GM19397 (cell line): ENCODE measurements around the gene NUP98.
"Not testable (repeated sequence)": the region's sequence is repeated elsewhere in the genome, so short reads cannot be mapped to it uniquely, and the experiment has no call there.

Experiments
- ATAC-seq: cut with Tn5 transposase; IDR thresholded peaks from one replicate; pipeline ENCODE4 v1.9.1; 2021; ENCODE audit warnings: mild to moderate bottlenecking, moderate library complexity; ENCODE audit not compliant: unreplicated experiment

The NUP98 gene

DNA sequence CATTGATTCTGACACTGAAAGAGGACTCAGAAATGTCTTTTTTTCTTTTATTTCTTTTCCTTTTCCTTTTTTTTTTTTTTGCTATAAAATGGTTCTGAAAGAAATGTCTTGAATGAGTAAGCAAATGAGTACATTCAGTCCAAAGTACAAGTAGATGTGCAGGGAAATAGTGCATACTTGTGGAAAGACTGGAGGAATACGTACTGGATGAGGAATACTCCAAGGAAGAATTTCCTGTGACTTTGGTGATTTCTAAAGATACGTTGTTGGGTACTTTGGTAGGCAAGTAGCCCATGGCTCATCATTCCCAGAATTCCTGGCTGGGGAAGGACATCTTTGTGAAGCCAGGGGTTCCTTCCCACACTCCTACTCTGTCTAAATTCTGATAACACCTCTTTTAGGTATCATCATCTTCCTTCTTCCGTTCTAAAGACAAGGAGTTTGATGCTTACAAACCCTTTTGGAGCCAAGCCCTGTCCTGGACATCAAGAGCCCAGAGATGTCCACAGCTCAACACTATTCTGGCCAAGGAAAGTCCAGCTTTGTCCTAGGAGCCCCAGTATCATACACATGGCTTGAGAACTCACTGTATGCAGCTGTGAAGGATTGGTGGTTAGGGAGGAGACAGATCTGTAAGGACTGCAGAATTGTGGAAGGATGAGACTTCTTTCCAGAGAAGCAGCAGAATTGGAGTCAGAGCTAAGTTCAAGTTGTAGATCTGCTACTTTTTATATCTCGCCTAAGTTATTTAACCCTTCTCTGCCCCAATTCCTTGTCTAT, 4.8 kb upstream of the NUP98 start:
- no peak for ATAC-seq

DNA sequence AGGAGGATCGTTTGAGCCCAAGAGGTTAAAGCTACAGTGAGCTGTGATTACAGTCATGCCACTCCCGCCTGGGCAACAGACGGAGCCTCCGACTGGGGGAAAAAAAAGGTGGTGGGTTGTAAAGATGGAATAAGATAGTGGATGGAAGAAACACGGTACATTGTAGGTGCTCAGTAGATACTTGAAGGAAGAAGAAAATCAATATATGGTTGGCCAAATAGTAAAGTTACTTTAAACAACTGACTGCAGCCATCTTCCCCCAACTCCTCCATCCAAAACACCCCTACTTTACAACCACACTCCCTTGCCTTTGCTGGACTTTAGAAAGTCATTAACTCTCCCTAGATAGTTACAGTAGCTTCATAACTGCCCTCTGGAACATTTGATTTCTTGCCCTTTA, 2.5 kb upstream of the NUP98 start:
- ATAC-seq = no peak

DNA sequence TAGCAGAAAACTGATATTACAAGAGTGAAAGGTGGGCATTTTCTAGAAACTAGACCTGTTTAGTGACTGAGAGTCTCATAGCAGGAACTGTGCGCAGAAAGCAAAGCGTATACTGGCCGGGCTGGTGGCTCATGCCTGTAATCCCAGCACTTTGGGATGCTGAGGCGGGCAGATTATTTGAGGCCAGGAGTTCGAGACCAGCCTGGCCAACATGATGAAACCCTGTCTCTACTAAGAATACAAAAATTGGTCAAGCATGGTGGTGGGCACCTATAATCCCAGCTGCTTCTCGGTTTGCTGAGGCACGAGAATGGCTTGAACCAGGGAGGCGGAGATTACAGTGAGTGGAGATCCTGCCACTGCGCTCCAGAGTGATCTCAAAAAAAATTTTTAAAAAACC, 1.8 kb upstream of the NUP98 start:
- ATAC-seq = no peak

DNA sequence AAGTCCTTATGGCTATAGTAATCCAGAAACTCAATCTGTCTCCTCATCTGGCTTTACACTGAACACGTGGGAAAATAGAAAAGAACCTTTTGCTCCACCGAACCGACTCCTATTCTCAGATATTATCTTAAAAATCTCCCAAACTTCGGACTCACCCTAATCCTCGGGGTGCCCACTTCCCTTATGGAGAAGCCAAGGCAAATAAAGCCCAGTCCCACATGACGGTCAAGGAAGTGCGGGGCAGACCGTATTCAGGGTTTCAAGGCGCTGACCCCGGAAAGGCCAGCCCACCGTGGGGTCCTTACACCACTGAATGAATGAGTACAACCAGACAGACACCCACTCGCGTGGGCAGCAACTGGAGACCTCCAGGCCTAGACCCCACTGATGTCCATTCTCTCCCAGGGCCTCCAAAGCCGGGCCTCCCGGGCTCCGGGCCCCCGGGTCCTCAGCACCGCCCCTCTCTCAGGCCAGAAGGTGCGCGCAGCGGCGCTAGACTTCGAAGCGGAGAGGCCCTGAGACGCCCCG, 489 bp downstream of the NUP98 start:
- peak; percentile 35 for ATAC-seq

DNA sequence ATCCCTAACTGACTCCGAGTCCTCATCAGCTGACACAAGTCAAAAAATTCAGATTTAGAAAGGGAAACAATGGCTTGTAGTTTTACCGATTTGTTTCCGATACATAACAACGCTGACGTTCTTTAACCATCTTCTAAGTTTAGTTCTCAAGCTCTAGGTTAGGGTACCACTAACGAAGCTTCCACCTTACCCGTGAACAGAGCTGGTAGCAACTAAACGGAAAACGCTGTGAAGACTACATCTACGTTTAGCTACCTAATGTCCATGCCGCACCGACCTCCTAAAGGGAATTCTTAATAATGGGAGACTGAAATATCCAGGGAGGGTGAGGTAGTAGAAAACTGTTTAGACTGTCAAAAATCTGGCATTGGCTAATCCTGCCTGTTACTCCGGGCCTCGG, 1.0 kb downstream of the NUP98 start:
- ATAC-seq = no peak

DNA sequence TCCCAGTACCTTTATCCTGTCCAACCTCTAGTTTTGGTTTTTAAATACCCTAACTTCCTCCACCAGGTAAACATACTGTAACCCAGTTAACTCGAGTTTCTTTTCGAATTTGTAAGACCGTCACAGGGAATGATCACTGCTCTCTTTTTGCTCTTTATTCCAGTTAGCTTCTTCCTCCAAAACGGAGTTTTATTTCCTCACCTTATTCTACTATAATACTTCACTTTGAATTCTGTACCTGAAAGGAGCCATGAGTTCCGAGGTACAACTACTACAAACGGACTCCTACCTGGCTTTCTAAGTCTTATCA, 1.4 kb downstream of the NUP98 start:
- no peak for ATAC-seq

DNA sequence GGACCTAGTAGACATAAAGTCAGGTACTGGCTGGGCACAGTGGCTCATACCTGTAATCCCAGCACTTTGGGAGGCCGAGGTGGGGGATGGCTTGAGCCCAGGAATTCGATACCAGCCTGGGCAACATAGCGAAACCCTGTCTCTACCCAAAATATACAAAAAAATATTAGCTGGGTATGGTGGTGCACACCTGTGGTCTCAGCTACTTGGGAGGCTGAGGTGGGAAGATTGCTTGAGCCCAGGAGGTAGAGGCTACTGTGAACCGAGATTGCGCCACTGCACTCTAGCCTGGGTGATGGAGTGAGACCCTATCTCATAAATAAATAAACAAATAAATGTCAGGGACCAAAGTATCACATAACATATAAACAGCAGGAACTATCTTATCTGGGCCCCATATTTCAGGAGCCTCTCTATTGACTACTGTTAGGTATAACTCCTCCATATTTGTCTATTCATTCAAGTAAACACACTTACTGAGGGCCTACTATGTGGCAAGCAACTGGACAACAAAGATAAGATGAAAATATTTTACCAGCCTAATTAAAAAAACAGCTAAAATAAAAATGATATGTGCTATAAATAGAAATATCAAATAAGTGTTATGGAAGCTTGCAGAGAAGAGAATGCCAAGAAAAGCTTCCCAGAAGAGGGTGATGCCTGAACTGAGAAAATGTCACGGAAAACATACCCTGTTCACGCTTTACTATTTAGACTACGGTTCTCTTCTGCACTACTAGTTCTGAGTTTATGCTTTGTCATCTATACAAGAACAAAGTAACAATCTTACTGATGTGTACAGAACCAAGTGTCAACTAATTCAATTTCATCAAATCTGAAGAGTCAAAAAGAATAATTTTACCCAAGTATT, 2.0 kb downstream of the NUP98 start:
- ATAC-seq = no peak

DNA sequence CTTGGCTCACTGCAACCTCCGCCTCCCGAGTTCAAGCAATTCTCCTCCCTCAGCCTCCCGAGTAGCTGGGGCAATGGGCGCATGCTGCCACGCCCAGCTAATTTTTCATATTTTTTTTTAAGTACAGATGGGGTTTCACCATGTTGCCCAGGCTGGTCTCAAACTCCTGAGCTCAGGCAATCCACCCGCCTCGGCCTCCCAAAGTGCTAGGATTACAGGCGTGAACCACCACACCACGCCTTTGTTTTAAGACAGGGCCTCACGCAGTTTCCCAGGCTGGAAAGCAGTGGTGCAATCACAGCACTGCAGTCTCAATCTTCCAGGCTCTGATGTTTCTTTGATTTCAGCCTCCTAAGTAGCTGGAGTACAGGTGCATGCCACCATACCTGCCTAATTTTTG, 3.0 kb downstream of the NUP98 start:
- ATAC-seq = not testable (repeated sequence)

DNA sequence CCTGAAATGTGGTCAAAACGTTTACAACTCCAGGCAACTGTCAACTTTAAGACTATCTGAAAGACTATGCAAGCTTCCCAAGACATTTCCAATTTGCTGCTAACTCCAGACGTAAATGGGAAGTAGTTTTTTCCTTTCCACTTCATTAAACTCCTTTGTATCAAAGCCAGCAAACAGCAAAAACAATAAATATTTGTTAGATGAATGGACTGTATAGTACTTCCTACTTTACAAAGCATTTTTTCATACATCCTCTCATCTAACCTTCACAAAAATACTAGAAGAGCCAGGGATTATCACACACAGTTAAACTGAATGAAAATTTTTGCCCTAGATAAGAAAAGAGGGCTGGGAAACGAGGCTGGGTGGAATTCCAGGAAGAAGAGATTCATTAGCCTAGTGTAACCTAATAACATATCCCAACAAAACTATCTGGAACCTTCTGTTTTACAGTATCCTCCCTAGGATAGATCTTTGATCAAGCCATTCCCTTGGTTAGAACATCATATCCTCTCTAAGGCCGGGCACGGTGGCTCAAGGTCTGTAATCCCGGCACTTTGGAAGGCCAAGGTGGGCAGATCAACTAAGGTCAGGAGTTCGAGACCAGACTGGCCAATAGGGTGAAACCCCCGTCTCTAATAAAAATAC, 10.4 kb downstream of the NUP98 start:
- no peak for ATAC-seq

DNA sequence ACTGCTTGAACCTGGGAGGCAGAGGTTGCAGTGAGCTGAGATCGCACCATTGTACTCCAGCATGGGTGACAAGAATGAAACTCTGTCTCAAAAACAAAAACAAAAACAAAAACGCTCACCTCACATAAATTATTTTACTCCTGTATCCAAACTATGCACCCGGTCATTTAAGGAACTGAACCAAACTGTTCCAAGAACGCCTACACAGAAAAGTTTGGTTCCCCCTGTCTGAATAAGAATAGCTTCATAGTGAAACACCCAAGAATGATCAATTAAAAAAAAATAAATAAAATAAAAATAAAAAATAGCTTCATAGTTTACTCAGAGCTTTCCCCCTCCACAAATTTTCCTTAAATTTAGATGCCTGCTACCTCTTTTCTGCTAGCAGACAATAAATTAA, 13.7 kb downstream of the NUP98 start:
- no peak for ATAC-seq

DNA sequence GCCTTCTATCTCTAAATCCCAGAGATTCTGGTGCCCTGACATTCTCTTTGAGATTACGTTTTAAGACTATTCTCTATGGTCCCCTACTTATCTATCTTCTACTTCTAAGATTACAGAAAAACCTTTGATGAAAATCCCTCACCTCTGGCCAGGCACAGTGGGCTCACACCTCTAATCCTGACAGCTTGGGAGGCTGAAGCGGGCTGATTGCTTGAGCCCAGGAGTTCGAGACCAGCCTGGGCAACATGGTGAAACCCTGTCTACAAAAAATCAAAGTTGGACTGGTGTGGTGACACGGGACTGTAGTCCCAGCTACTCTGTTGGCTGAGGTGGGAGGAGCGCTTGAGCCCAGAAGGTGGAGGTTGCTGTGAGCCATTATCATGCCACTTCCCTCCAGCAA, 14.4 kb downstream of the NUP98 start:
- no peak for ATAC-seq

DNA sequence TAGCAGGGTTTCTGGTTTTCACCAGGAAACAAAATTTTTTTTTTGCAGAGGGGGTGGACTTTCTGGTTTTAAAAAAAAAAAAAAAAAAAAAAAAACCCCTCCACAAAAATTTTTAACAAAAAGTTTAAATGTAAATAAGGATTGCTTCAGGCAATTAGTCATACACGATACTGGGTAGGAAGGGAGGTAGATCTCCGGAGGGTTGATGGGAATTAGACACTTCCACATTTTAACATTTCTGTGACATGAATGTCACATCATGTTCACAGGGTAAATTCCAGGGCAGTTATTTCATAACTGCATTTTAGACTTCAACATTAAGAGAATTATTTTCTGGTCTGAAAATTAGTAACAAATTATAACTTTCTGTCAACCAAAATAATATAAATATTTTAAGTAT, 15.9 kb downstream of the NUP98 start:
- ATAC-seq = no peak

DNA sequence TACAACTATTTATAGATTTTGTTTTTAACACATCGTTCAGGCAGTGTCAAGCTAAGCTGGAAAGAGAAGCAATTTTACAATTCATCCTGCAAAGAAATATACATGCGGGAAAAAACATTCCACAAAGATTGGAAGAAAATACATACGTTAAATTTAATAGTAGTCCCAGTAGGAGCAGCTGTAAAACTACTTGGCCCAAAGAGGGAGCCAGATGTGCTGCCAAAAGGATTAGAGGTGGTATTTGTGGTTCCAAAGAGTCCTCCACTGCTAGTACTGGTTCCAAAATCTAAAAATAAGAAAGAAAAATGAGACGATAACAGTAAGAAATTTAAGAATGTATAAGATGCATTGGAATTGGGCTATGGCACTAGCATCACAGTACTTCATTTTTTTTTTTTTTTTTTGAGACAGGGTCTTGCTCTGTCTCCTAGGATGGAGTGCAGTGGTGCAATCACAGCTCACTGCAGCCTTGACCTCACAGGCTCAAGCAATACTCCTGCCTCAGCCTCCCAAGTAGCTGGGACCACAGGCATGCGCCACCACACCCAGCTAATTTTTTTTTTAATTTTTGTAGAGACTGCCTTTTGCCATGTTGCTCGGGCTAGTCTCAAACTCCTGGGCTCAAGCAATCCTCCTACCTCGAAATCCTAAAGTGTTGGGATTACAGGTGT, 21.5 kb downstream of the NUP98 start:
- no peak for ATAC-seq

DNA sequence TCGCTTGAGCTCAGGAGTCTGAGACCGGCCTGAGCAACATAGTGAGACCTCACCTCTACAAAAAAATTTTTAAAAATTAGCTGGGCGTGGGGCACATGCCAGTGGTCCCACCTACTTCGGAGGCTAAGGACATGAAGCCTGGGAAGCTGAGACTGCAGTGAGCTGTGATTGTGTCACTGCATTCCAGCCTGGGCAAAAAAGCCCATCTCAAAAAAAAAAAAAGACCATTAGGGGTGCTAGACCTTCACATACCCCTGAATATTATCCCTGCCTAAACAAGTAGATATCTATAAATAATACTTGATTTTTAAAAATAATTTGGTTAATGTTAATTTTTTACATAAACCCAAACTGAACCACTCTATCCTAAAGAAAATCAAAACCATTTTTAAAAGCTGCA, 24.2 kb downstream of the NUP98 start:
- no peak for ATAC-seq

DNA sequence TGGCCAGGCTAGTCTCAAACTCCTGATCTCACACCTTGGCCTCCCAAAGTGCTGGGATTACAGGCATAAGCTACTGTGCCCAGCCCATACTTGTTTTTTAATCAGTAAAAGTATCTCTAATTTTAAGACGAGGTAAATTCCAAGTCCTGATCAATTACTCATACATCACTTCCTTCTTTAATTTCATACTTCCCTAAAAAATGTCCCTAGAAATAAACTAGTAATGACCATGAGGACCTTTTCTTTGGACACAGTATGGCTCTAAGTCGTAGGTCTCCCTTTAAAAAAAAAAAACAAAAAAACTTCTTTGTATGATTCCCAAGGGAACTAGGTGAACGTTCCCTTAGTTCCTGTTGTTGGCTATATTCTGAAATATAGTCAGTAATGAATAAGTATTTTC, 29.8 kb downstream of the NUP98 start:
- no peak for ATAC-seq

DNA sequence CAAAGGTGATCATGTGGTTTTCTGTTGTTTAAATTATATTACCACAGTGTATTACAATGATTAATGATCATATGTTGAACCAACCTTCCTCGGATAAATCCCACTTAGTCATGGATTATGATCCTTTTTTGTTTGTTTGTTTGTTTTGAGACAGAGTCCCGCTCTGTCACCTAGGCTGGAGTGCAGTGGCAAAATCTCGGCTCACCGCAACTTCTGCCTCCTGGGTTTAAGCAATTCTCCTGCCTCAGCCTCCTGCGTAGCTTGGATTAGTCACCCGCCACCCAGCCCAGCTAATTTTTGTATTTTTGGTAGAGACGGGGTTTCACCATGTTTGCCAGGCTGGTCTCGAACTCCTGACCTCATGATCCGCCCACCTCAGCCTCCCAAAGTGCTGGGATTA, 30.5 kb downstream of the NUP98 start:
- ATAC-seq = not testable (repeated sequence)

DNA sequence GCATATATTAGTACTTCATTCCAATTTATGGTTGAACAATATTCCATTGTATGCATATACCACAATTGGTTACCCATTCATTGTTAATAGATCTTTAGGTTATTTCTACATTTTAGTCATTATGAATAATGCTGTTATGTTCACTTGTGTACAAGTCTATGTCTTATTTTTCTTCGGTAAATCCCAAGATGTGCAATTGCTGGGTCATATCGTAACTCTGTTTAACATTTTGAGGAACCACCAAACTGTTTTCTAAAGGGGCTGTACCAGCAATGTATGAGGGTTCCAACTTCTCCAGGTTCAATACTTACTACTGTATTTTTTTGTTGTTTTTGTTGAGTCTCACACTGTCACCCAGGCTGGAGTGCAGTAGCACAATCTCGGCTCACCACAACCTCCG, 33.1 kb downstream of the NUP98 start:
- no peak for ATAC-seq

DNA sequence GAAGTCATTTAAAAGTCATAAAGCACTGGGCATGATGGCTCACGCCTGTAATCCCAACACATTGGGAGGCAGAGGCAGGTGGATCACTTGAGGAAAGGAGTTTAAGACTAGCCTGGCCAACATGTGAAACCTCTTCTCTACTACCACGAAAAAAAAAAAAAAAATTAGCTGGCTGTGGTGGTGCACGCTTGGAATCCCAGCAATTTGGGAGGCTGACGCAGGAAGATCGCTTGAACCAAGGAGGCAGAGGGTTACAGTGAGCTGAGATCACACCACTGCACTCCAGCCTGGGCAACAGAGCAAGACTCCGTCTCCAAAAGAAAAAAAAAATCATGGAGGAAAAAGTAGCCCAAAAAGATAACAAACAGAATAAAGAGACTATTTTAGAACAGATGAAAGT, 42.2 kb downstream of the NUP98 start:
- ATAC-seq = no peak

DNA sequence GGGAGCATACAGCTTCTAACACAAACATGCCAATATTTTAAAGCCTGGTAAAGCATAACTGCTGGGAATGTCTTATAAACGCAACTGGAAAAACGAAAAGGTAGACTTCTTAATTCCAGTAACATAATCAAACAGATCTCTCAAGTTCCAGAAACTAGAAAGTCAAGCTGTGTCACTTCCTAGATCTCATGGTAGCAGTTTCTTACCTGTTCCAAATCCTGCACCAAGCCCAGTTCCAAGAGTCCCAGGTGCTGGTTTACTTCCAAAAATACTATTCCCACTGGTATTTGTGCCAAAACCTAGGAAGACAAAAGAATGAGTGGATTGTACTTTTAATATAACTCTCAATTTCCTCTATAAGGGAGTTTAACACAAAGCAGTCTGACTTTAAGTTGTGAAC, 44.2 kb downstream of the NUP98 start:
- ATAC-seq = no peak

DNA sequence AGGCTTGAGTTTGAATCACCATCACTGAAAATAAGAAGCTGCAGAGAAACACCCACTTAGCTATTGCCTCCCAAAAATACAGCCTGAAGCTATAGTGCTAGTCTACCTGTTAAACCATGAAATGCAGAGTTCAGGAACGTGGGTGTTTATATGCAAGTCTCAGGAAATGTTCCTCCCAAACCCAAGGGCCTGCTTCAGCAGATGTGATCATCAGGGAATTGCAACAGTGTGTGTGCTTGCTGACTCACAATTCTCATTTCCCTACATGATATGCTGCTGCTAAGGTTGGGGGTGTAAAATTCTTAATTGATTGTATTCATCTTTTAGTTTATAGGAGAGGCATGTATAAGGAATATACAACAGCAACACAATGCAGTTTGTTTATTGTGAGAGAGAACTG, 49.6 kb downstream of the NUP98 start:
- no peak for ATAC-seq

DNA sequence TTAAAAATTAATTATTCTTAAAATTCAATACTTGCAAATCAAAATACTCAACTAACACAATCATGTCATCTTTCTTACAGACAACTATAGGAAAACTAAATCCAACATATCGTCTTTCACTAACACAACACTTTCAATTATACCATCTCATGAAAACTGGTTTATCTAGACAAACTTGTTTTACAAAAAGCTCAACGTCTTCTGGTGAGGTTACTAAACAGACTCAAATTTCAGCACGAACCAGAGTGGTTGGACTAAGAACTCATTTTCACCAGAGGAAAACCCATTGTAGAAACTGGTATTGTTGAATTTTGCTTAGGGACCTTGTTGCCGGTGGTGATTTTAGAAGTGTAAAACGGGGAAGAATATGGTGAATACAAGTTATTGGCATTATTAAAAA, 52.2 kb downstream of the NUP98 start:
- ATAC-seq = no peak
